ENCODE measurements around the gene CALML6.

CALML6 gene

DNA sequence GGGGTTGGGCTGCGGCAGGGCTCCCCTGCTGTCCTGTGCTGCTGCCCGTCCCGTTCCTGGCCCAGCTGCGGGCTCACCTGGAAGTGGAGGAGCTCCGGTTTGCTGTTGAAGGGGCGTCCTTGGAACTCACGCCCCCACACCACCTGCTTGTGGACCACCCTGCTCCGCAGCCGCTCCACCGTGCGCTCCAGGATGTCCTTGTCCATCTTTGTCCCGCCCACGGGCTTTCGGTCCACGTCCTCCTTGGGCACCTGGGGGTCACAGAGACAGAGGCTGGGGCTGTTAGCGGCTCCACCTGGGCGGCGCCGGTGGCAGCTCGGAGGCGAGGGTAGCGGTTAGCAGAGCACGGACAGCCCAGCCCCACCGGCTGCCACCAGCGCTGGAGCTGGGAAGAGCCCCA, 49.8 kb downstream of the CALML6 start:
- TF ChIP-seq GATA3 (IDR thresholded peaks at IDR 0.05; ENCODE audit: low read depth, low read length) = no peak
- no peak for TF ChIP-seq GATA2 (IDR thresholded peaks at IDR 0.05; ENCODE audit: low read depth, low read length)

DNA sequence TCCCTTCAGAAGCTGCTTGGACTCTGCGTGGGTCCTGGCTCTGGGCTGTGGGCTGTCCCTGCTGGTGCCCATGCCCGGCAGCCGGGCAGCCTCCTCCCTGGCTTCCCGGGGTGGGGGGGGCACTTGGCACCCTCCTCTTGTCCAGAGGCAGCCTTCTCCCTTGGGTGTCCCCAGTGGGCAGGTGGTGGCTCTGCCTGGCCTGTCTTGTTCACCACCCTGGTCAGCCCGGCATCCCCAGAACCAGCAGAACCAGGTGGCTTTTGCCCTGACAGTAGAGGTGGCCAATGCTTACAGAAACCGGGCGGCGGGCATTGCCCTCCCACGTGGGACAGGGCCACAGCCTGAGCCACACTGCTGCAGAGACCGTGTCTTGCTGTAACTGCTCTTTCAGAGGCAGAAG, 50.5 kb downstream of the CALML6 start:
- no peak for TF ChIP-seq GATA2 (IDR thresholded peaks at IDR 0.05; ENCODE audit: low read depth, low read length)

DNA sequence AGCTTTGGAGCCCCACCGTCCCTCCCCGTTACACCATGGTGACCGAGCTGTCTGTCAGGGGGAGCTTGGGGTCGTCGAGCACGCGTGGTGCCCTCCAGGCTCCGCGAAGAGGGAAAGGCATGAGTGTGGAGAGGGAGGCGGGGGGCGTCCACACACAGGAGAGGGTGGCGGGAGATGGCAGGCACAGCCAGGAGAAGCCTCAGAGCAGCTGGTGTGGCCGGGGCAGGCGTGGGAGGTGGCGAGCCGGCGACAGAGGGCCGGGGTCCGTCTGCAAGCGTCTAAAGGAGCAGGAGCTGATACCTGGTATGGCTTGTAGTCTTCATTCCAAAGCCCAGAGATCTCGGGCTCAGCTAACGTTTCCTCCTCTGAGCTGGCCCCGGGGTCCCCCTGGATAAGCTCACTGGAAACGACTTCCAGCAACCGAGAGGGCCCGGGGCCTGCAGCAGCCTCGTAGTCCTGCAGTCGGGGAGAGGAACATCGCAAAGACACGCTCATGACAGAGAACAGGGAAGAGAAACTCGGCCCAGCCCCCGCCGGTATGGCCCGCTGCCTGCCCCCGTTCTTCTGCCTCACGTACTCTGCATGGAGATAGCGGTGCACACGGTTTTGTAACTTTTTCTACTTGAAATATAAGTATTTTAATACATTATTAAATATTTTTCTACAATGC, 51.1 kb downstream of the CALML6 start:
- TF ChIP-seq GATA2 (IDR thresholded peaks at IDR 0.05; ENCODE audit: low read depth, low read length) (no peak), GATA3 (IDR thresholded peaks at IDR 0.05; ENCODE audit: low read depth, low read length) (no peak)
